IPS-18c (cell line): ENCODE data around the gene BFSP2.
"Not testable (repeated sequence)": the region's sequence is repeated elsewhere in the genome, so short reads cannot be mapped to it uniquely, and the experiment has no call there.

Source experiments
- H3K4me3 ChIP-seq: 2 replicates; pipeline ENCODE4 v1.7.0; 2013; ENCODE audit warnings: low read depth, mild to moderate bottlenecking, low read length, moderate library complexity; ENCODE audit not compliant: insufficient read depth
- H3K9me3 ChIP-seq: one replicate; pipeline ENCODE4 v1.6.1; 2013; ENCODE audit warnings: mild to moderate bottlenecking, low read length, moderate library complexity; ENCODE audit not compliant: control insufficient read depth, insufficient read depth

The BFSP2 gene

DNA sequence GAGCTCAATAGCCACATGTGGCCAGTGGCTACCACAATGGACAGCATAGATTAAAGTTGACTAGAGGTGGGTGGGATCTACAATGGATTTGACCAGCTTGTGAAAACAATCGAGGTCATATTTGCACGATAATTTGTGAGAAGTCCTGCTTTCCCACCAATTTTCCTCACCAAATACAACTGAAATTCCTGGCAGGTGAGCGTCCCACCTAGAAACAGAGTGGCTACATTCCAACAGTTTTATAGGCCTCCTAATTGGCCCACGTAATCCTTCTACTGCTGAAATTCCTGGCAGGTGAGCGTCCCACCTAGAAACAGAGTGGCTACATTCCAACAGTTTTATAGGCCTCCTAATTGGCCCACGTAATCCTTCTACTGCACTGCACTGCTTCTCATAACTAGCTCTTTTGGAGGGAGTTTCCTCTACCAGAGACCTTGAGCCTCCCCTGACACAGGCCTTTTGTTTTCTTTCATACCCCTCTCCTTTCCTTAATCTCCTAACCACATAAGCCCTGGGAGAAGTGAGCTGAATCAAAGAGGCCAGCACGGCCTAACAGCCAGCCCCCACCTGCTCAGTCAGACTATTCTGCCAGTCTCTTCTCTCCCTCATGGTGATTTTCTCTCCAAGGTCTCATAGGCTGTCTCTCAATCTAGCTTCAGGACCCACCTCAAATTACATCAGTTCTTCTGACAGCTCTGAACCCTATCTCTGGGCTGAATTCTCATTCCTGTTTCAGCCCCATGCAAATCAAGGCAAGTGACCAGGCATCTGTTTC is 80.2 kb downstream of the BFSP2 start:
- no peaks in the 10 kb centered on the region for H3K9me3 ChIP-seq
- H3K4me3 ChIP-seq, result no peak overlapping the region

DNA sequence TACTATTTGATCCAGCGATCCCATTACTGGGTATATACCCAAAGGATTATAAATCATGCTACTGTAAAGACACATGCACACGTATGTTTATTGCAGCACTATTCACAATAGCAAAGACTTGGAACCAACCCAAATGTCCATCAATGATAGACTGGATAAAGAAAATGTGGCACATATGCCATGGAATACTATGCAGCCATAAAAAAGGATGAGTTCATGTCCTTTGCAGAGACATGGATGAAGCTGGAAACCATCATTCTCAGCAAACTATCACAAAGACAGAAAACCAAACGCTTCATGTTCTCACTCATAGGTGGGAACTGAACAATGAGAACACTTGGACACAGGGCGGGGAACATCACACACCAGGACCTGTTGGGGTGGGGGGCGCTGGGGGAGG is 82.6 kb downstream of the BFSP2 start:
- H3K9me3 ChIP-seq, result peaks cover 15% of the 10 kb centered on the region

DNA sequence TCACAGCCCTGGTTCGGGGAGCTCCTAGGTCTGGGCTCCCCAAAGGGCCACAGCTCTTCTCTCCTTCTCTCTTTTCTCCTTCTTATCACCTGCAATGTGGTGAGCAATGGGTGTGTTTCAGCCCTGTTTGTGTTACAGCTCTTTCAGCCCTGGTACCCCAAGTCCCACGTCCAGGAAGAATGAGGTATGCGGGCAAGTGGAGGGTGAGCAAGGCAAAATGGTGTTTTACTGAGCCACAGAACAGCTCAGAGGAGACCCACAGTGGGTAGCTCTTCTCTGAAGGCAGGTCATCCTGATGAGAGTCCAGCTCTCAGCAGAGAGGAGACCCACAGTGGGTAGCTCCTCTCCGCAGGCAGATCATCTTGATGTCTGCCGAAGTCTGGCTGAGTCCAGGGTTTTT is 86.8 kb downstream of the BFSP2 start:
- Histone ChIP-seq H3K4me3 (no peak overlapping the region), H3K9me3 (peaks cover 17% of the 10 kb centered on the region)

More for the DNA sequence above, 82.6 kb downstream of the BFSP2 start:
- not testable (repeated sequence) for H3K4me3 ChIP-seq

DNA sequence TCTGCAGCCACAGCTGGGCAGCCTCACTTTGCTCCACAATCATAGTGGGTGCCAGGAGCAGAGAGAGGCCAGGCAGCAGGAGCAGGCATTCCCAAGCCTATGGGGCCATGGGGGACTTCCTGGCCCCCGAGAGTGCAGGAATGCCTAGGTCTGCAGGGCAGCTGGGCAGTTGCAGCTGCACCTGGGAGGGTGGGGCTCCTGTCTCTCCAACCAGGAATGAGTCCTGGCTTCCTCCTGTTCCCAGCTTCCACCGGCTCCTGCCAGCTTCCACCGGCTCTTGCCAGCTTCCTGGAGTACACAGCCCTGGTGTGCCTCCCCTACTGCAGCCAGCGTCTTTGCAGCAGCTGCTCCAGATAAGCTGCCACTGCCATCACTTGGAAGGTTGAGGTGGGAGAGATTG is 87.3 kb downstream of the BFSP2 start:
- no peak overlapping the region for H3K4me3 ChIP-seq
- H3K9me3 ChIP-seq, result peaks cover 17% of the 10 kb centered on the region

DNA sequence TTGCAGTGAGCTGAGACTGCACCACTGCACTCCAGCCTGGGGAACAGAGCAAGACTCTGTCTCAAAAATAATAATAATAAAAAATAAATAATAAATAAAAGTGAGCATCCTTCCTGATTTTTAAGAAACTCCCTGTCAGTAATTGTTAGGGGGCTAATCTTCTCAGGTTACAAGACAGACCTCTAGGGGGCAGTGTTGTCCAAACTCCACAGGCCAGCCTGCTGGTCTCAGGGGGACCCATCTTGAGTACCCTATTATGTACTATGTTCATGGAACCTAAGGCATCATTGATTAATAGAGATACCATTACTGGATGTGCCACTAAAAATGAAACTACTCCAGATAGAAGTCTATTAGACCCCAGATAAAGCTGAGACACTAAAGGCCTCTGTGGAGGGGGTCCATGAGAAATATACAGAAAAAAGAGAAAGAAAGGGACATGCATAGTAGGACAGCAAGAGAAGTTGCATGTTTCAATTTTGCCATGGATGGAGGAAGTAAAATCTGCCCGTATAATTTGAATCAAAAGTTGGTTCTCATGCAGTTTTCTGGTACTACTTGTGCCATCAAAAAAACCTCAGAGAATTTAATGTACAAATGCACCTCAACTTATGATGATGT is 88.2 kb downstream of the BFSP2 start:
- H3K9me3 ChIP-seq, result peaks cover 17% of the 10 kb centered on the region
- no peak overlapping the region for H3K4me3 ChIP-seq

DNA sequence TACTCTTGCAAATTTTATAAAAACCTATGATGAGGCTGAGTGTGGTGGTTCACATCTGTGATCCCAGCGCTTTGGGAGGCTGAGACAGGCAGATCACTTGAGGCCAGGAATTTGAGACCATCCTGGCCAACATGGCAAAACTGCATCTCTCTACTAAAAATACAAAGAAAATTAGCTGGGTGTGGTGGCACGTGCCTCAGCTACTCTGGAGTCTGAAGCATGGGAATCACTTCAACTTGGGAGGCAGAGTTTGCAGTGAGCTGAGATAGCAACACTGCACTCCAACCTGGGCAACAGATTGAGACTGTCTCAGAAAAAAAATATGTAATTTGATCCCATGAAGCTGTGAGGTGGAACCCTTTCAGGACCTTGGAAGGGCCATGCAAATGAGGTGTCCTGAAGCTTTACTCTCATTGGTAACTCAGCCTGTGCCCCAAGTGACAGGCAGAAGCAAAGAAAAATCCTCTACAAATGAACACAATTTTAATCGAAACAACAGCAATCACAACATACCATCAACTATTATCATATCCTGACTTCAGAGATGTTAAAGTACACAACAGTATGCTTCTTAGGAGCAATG is 89.0 kb downstream of the BFSP2 start:
- no peak overlapping the region for H3K4me3 ChIP-seq
- H3K9me3 ChIP-seq, result peaks cover 17% of the 10 kb centered on the region

DNA sequence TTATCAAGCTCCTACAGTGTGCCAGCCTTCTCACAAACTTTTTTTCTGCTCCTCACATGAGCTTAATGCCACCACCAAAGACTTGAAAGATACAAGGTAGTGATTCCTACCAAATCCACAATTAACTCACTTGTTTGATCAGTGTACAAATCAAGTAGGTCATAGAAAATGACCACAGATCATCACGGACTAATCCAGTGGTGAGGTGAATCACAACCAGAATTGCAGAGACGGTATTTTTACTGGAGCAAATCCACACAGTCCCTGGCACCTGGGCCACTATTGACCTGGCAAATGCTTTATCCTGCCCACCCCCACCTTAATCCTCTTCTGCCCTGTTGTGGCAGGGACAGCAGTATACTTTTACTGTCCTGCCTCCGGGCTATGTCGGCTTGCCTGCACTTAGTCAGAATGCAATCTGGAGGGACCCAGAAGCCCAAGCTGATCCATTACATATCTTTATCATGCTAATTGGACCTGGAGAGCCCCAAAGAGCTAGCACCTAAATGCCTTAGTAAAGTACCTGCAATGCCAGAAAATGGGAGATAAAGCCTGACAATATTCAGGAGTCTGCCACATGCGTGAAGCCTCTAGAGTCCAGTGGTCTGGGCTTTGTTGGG is 89.7 kb downstream of the BFSP2 start:
- no peak overlapping the region for H3K4me3 ChIP-seq

DNA sequence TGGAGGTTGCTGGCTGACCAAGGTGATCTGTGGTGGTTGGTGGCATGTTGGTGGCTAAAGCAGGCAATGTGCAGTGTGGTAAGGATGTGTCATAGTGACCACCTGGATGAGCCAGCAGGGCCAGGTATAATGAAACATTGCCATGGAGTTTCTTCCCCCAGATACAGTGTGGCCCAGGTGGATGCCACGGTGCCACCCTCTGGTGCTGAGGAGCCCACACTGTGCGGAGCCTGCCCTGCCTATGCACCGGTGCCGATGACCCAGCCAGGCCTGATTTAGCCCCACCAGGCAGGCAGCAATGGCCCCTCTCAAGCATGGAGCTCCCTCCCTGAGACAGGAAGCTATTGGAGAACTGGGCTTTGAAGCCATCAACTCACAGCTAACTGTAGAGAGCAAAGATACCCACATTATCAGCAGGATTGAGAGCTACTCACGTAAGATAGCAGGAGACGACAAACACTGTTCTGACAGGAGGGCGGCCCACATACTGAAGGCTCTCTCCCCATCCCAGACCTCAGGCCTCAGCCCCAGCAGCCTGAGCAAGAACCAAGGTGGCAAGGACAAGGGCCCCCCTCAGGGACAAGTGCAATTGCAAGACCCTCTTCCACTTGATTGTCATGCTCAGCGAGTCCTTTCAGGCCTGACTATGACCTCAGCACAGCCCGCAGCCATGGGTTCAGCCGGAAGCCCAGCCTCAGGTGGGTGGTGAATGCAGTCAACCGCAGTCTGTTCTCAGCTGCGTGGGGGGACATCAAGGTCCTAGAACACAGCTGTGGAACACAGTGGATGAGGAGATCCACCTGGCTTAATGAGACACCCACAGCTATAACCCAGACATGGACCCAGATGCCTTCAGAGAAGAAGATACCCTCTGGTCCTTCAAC is 90.9 kb downstream of the BFSP2 start:
- Histone ChIP-seq H3K9me3 (peaks cover 15% of the 10 kb centered on the region), H3K4me3 (no peak overlapping the region)

More for the DNA sequence above, 89.7 kb downstream of the BFSP2 start:
- peaks cover 17% of the 10 kb centered on the region for H3K9me3 ChIP-seq

DNA sequence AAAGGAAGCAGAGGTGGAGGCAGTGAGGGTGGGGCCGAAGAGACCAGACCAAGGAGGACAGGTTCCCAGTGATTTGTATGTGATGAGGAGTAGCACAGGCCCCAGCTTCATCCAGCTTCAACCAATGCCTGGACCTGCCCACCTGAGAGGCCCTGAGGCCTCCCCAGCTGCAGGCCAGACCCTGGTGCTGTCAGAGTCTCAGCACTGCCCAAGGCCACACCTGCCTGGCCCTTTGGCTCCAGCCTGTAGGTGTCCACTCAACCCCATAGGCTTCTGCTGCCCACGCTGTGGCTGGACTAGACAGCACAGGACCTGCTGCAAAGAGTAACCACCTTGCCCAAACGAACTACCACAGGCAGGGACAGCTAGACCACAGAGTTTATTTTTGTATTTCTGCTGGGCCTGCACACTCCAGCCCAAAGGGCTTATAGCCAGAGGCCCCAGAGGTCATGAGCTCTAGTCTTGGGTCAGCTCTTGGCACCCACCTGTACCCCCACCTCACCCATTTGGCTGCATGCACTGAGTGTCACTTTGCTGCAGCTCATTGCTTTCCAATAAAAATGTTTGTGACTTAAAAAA is 91.7 kb downstream of the BFSP2 start:
- H3K4me3 ChIP-seq, result no peak overlapping the region
- H3K9me3 ChIP-seq, result peaks cover 11% of the 10 kb centered on the region

DNA sequence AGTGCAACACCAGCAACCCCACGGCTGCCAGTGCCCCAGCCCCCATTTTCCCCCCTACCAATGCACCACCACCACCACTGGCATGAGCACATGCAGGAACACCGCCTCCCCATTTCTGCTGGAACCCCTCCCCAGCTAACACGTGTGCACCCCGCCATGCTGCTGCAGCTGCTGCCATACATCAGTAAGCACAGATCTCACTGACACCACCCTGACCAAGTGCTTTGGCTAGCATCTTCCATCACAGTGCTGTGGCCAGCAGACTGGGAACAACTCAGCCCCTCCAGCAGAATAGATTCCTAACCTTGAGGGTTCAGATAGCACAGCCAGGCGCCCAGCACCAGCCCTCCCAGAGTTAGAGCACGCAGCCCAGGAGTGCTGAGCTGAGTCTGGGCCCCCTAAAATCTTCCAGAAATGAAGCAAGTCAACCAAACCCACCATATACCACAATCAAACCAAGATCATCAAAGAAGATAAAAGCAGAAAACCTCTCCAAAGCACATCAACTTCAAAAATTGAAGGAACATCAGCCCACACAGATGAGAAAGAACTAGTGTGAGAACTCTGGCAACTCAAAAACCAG is 92.4 kb downstream of the BFSP2 start:
- H3K9me3 ChIP-seq, result peaks cover 4% of the 10 kb centered on the region
- H3K4me3 ChIP-seq, result no peak overlapping the region

DNA sequence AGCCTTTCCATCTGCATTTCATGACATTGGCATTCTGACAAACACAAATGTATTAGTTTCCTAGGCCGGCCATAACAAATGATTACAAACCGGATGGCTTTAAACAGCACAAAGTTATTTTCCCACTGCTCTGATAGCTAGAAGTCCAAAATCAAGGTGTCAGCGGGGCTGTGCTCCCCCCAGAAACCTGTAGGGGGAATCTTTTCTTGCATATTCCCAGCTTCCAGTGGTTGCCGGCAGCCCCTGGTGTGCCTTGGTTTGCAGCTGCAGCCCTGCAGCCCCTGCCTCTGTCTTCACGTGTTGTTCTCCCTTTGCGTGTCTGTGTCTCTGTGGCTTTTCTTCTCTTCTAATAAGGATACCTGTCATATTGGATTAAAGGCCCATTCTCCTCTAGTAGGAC is 94.6 kb downstream of the BFSP2 start:
- Histone ChIP-seq H3K4me3 (no peak overlapping the region), H3K9me3 (no peaks in the 10 kb centered on the region)

DNA sequence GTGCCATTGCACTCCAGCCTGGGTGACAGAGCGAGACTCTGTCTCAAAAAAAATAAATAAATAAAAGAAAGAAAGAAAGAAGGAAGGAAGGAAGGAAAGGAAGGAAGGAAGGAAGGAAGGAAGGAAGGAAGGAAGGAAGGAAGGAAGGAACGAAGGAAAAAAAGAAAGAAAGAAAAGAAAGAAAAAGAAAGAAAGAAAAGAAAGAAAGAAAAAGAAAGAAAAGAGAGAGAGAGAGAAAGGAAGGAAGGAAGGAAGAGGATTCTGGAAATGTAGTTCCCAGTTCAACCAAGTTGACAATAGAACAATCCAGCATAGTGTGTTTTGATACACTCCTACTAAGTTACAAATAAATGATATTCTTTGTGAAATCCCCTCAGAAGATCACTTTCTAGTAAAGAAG is 102.7 kb downstream of the BFSP2 start:
- H3K4me3 ChIP-seq, H3K9me3 ChIP-seq: not testable (repeated sequence)

DNA sequence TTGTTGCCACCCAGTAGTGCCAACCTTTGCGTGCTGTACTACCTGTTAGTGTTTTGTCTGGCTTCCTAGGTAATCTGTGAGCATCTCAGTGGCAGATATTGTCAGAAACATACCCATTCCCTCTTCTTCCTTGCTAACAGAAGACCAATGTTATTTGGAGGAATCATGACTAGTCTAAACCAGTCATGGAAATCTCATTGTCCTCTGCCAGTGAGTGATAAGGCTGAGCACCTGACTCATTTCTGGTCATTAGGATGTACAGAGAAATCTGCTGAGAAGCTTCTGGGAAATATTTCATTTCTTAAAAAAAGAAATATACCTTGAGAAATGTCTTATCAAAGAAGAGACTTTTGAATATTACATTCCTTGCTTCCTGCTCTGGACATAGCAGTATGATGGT is 103.6 kb downstream of the BFSP2 start:
- Histone ChIP-seq H3K4me3 (no peak overlapping the region), H3K9me3 (no peaks in the 10 kb centered on the region)

DNA sequence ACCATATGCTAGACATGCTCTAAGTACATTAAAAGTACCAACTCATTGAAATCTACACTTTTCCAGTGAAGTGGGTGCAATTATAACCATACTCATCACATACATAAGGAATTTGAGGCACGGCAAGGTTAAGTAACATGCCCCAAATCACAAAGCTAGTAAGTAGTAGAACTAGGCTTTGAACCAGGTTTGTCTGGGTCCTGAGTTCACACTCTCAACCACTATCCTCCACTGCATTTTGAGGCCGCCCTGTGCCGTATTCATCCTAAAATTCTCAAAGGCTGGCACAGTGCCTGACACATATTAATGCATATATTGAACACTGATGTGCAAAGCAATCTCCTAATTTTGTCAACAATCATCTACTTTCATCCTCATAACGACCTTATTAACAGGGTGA is 104.9 kb downstream of the BFSP2 start:
- Histone ChIP-seq H3K9me3 (no peaks in the 10 kb centered on the region), H3K4me3 (no peak overlapping the region)

DNA sequence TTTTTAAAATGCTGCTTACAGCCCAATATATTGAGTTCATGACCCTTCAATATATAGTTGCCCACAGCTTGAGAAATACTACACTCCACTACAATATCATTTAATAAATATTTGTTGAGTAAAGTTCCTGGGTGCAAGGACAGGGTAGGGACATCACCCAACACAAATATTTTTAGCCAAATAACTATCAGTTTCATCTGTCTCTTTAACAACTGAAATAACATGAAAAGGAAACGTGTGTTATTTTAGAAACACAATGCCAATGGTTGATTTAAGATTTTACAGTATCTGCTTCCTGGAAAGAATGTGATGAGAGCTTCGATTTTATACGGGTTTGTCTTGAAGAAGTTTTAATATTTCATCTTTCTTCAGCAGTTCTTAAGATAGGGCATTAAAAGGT is 106.0 kb downstream of the BFSP2 start:
- Histone ChIP-seq H3K4me3 (no peak overlapping the region), H3K9me3 (no peaks in the 10 kb centered on the region)

DNA sequence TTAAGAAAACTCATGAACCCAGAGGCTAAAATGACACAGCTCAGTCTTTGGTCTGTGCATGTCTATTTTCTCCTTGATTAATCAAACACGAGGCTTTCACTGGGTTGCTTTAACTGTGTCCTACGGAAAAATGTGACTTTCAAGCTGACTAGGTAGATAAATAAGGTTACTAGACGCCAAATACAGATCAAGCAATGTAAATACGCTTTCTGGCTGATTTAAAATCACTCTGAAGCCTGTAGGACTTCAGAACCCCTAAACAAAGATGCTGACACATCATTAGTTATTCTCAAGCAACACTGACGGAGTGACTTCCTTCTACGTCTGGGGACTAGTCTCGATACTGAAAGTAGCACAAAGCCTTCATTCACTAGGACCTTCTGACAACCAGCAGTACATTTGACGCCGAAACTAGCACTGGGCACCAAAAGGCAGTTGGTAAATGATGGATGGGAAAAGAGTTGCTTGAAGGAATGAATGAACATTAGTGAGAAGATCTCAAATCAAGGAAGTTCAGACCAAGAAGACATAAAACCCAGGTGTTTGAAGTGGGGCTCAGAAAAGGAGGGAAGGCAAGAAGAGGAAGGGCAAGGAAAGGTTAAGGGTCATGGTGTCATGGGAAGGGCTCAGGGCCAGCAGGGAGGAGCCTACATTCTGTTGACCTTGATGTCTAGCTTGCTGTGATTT is 106.5 kb downstream of the BFSP2 start:
- H3K9me3 ChIP-seq, result no peaks in the 10 kb centered on the region
- no peak overlapping the region for H3K4me3 ChIP-seq
